Left lung (tissue), 10 donors: Measurements from ENCODE around the gene LRRC31. TPM values are rescaled to one million over a fixed set of nuclear protein-coding genes. Genes with fewer than 3 reads are reported as not detected.

ENCODE experiments used
- ATAC-seq: fragments of 200-7000 bp; cut with Tn5 transposase; one replicate; pipeline ENCODE4 v1.9.1; 2020; ENCODE audit warnings: moderate library complexity
- DNase-seq, 4 donors: peaks; one replicate each; pipeline ENCODE4 v3.0.0-alpha.2; 2013 to 2020
- H3K27ac ChIP-seq, 2 donors: fragments of 200-600 bp; sonication (generic) in 1 of 2; one replicate each; pipeline versions ENCODE4 v1.5.0 to v1.8.0; 2020 to 2021
- H3K27me3 ChIP-seq, 2 donors: fragments of 200-600 bp; sonication (generic) in 1 of 2; one replicate each; pipeline versions ENCODE4 v1.5.0 to v1.8.0; 2020 to 2021
- H3K36me3 ChIP-seq, 2 donors: fragments of 200-600 bp; sonication (generic) in 1 of 2; one replicate each; pipeline versions ENCODE4 v1.5.0 to v1.8.0; 2020 to 2021
- H3K4me1 ChIP-seq, 2 donors: fragments of 200-600 bp; one replicate each; pipeline ENCODE4 v1.8.0; 2021
- H3K4me3 ChIP-seq, 2 donors: fragments of 200-600 bp; sonication (generic) in 1 of 2; one replicate each; pipeline versions ENCODE4 v1.5.0 to v1.8.0; 2020 to 2021; ENCODE audit warnings: mild to moderate bottlenecking in 1 of 2
- H3K9me3 ChIP-seq, 2 donors: fragments of 200-600 bp; sonication (generic) in 1 of 2; one replicate each; pipeline versions ENCODE4 v1.5.0 to v1.8.0; 2020 to 2021
- intact Hi-C, 2 donors: fragments of 100-400 bp; cut with DNase I; formaldehyde crosslinking; loops; one replicate each; pipeline versions ENCODE4 v1.11.2 to v1.14.2; 2022
- polyA plus RNA-seq, 6 donors: library from polyadenylated mRNA; unstranded; fragments of 120-200 nt; gene quantifications; one replicate each; pipeline ENCODE4 v1.2.1, GENCODE V29; 2013; ENCODE audit not compliant: insufficient read length in 6 of 6
- total RNA-seq, 2 donors: library from RNA; stranded (reverse); fragmentation: NEBNext Ultra II Directional; extraction: Animal tissue kit (Norgen Biotek cat#: 25700); gene quantifications; one replicate each; pipeline ENCODE4 v1.2.1, GENCODE V29; 2021
- TF ChIP-seq, protein P1 (sequence below), 2 donors: fragments of 200-600 bp; sonication (generic) in 1 of 2; IDR thresholded peaks; one replicate each; pipeline versions ENCODE4 v1.5.0 to v1.8.0; 2021; ENCODE audit warnings: antibody characterized with exemption in 2 of 2
- donor health status: DM: no; HTN: yes; CAD: no.
- donor health status: DM: no; HTN: no; CAD: no.

Gene LRRC31
- total and polyA plus RNA-seq, 8 donors, result 0.06 to 0.47 (median 0.19) TPM; not detected in 4

- no peak for DNase-seq
- ATAC-seq, result no peak
- intact Hi-C loops, result no loop called here
- H3K4me3 ChIP-seq, result no peak overlapping the region
- no peaks in the 10 kb centered on the region for H3K27me3 ChIP-seq
- H3K27ac ChIP-seq, result no peak overlapping the region
- TF ChIP-seq, protein P1, sequence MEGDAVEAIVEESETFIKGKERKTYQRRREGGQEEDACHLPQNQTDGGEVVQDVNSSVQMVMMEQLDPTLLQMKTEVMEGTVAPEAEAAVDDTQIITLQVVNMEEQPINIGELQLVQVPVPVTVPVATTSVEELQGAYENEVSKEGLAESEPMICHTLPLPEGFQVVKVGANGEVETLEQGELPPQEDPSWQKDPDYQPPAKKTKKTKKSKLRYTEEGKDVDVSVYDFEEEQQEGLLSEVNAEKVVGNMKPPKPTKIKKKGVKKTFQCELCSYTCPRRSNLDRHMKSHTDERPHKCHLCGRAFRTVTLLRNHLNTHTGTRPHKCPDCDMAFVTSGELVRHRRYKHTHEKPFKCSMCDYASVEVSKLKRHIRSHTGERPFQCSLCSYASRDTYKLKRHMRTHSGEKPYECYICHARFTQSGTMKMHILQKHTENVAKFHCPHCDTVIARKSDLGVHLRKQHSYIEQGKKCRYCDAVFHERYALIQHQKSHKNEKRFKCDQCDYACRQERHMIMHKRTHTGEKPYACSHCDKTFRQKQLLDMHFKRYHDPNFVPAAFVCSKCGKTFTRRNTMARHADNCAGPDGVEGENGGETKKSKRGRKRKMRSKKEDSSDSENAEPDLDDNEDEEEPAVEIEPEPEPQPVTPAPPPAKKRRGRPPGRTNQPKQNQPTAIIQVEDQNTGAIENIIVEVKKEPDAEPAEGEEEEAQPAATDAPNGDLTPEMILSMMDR (IDR thresholded peaks at IDR 0.05), result no peak
- no peaks in the 10 kb centered on the region for H3K9me3 ChIP-seq
- no peaks in the 10 kb centered on the region for H3K36me3 ChIP-seq
- H3K4me1 ChIP-seq, result peaks cover 0 to 23% of the 10 kb centered on the region in 2 donors
These were observed 5.5 kb downstream of the LRRC31 start for GRCh38 chr3:169864270-169864669.

GRCh38 chr3:169863458-169863899 is 6.3 kb downstream of the LRRC31 start:
- Histone ChIP-seq H3K9me3 (no peaks in the 10 kb centered on the region), H3K4me3 (no peak overlapping the region), H3K4me1 (peaks cover 0 to 22% of the 10 kb centered on the region in 2 donors), H3K27me3 (no peaks in the 10 kb centered on the region), H3K36me3 (no peaks in the 10 kb centered on the region), H3K27ac (no peak overlapping the region)
- peak in 3 of 4 donors; percentile 43 to 83 (median 63) for DNase-seq
- TF ChIP-seq, protein P1 (IDR thresholded peaks at IDR 0.05), result peak; percentile 90 to 95
- peak; percentile 98 for ATAC-seq
- intact Hi-C loops, result no loop called here

DNA sequence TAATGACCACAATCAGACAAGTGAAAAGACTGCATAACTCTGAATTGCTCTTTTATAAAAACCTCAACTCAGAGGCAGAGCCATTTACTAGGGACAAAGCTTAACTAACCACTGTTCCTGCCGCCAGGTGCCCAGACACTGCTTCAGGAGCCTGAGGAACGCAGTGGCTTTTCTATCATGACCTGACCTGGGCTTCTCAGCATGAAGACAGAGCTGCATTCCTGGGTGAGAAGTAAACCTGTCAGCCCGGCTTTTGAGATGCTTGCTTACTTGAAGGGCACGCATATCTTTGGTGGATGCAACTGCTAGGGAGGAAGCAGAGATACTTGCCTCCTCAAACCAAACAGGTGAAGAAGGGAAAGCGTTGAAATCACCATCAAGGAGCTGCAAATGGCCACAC is 7.9 kb downstream of the LRRC31 start:
- DNase-seq (no peak), ATAC-seq (no peak)
- TF ChIP-seq, protein P1 (IDR thresholded peaks at IDR 0.05), result no peak
- intact Hi-C loops, result no loop called here
- Histone ChIP-seq H3K4me3 (no peak overlapping the region), H3K27ac (no peak overlapping the region), H3K4me1 (peaks cover 0 to 22% of the 10 kb centered on the region in 2 donors), H3K9me3 (no peaks in the 10 kb centered on the region), H3K36me3 (no peaks in the 10 kb centered on the region), H3K27me3 (no peaks in the 10 kb centered on the region)

- H3K36me3 ChIP-seq, result no peaks in the 10 kb centered on the region
- H3K4me3 ChIP-seq, result no peak overlapping the region
- no peak for ATAC-seq
- DNase-seq, result no peak
- intact Hi-C loops, result no loop called here
- no peak overlapping the region for H3K27ac ChIP-seq
- H3K27me3 ChIP-seq, result no peaks in the 10 kb centered on the region
- TF ChIP-seq, protein P1 (IDR thresholded peaks at IDR 0.05), result no peak
- no peaks in the 10 kb centered on the region for H3K4me1 ChIP-seq
- H3K9me3 ChIP-seq, result no peaks in the 10 kb centered on the region
These were observed 11.9 kb downstream of the LRRC31 start for GRCh38 chr3:169857811-169858210.

GRCh38 chr3:169855514-169855913 is 14.2 kb downstream of the LRRC31 start:
- no peak overlapping the region for H3K4me3 ChIP-seq
- H3K27me3 ChIP-seq, result no peaks in the 10 kb centered on the region
- H3K9me3 ChIP-seq, result no peaks in the 10 kb centered on the region
- no peak overlapping the region for H3K27ac ChIP-seq
- ATAC-seq (no peak), DNase-seq (no peak)
- intact Hi-C loops, result no loop called here
- TF ChIP-seq, protein P1 (IDR thresholded peaks at IDR 0.05), result no peak
- no peaks in the 10 kb centered on the region for H3K4me1 ChIP-seq
- no peaks in the 10 kb centered on the region for H3K36me3 ChIP-seq
